NB4 (cell line): Measurements from ENCODE around the gene WFDC5.

Source experiments
- CTCF ChIP-seq: IDR thresholded peaks from one replicate; pipeline ENCODE4 v1.5.1; 2012; ENCODE audit warnings: low read depth, low read length
- MAX ChIP-seq: IDR thresholded peaks from 2 replicates; pipeline ENCODE4 v1.6.1; 2011; ENCODE audit warnings: low read depth, low read length
- MYC ChIP-seq: IDR thresholded peaks from 2 replicates; pipeline ENCODE4 v1.6.1; 2011; ENCODE audit warnings: low read depth, low read length
- POLR2A ChIP-seq: IDR thresholded peaks from 2 replicates; pipeline ENCODE4 v1.6.1; 2011; ENCODE audit warnings: mild to moderate bottlenecking; ENCODE audit not compliant: insufficient read length; ENCODE audit errors: extremely low read depth

GRCh38 chr20:45103072-45103471 lies 11.9 kb downstream of the WFDC5 start:
- TF ChIP-seq CTCF (no peak), POLR2A (no peak), MAX (no peak), MYC (no peak)
